Measurements from ENCODE around the gene MAP2K7.
"Not testable (repeated sequence)": the region's sequence is repeated elsewhere in the genome, so short reads cannot be mapped to it uniquely, and the experiment has no call there.

MAP2K7 gene

GRCh38 chr19:7914598-7915045 is 10.9 kb downstream of the MAP2K7 start, which contains the start of gene TGFBR3L:
TSS of gene TGFBR3L (plus strand) at chr19:7914830.
- DNase-seq (ENCODE audit: low read depth), result no peak
- peak within 1 kb of the TSS; percentile 54 for H3K4me3 ChIP-seq (ENCODE audit: low read length)
- no peak for TF ChIP-seq CTCF (conservative IDR thresholded peaks at IDR 0.05; ENCODE audit: low read length)

DNA sequence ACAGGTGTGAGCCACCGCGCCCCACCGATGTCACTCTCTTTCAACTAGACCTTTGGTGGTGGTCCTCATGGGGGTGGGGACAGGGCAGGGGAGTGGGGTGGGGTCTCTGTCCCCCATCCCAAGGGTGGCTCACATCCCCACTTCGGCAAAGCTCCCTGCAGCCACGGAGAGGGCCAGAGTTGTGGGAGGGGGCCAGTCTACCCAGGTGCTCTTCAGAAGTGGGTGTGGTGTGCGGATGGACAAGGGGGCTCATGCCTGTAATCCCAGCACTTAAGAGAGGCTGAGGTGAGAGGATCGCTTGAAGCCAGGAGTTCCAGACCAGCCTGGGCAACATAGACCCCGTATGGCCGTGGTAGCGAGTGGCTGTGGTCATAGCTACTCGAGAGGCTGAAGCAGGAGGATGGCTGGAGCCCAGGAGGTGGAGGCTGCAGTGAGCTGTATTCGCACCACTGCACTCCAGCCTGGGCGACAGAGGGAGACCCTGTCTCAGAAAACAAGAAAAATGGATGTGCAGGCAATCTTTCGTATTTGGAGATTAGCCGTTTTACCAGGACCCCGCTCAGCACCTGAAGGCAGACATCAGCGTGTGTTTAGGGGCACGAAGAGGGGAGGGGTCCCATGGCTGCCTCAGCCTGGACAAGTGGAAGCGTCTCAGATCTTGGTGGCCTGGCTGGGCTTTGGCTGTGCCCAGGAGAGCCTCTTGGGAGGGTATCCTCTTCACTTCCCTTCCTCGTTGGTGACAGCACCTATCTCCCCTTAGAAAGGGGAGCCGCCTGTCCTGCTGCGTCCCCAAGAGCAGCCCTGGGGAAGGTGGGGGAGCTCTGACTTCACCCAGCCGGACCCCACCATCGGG is 11.8 kb downstream of the MAP2K7 start:
- no peak for DNase-seq (ENCODE audit: low read depth)
- no peak for TF ChIP-seq CTCF (conservative IDR thresholded peaks at IDR 0.05; ENCODE audit: low read length)
- peak overlapping the region; percentile 54 for H3K4me3 ChIP-seq (ENCODE audit: low read length)

DNA sequence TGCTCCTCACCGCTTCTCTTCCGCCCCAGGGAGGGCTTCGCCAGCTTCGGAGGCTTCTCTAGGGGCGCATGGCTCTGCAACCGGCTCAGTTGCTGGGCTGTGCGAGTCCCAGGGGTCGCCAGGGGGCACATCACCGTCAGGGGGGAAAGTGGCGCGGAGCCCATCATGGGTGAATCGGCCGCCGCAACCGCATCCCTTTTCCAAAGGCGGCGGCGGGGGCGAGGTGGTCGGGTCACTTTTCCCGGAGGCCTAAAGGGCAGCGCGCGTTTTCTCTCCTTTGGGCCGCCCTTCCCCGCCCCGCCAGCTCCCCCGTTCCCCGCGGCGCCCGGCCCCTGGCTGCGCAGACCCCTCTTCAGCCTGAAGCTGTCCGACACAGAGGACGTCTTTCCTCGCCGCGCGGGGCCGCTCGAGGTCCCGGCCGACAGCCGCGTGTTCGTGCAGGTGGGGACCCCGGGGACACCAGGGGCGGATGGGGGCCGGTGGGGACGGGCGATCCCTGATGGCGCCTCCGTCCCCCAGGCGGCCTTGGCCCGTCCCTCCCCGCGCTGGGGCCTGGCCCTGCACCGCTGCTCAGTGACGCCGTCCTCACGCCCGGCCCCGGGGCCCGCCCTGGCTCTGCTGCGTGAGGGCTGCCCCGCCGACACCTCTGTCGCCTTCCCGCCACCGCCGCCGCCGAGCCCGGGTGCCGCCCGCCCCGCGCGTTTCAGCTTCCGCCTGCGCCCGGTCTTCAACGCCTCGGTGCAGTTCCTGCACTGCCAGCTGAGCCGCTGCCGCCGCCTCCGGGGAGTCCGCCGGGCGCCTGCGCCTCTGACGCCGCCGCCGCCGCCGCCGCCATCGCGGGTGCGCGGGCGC is 12.7 kb downstream of the MAP2K7 start:
- H3K4me3 ChIP-seq (ENCODE audit: low read length), result peak overlapping the region; percentile 54
- TF ChIP-seq CTCF (conservative IDR thresholded peaks at IDR 0.05; ENCODE audit: low read length), result no peak
- no peak for DNase-seq (ENCODE audit: low read depth)

DNA sequence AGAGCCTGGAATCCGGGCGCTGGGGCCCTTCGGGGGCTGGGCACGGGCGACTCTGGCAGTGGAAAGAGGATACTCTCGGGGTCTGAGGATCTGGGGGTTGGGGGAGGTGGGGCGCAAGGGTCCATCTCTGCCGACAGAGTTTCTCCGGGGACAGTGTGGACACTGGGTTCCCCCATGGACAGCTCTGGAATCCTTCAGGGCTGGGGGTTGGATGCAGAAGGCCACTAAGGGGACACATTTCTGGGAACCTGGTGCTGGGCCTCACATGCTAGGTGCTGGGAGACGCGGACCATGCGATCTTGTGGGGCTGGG is 13.2 kb downstream of the MAP2K7 start:
- peak overlapping the region; percentile 43 for H3K4me3 ChIP-seq (ENCODE audit: low read length)
- TF ChIP-seq CTCF (conservative IDR thresholded peaks at IDR 0.05; ENCODE audit: low read length), result no peak
- DNase-seq (ENCODE audit: low read depth), result no peak

DNA sequence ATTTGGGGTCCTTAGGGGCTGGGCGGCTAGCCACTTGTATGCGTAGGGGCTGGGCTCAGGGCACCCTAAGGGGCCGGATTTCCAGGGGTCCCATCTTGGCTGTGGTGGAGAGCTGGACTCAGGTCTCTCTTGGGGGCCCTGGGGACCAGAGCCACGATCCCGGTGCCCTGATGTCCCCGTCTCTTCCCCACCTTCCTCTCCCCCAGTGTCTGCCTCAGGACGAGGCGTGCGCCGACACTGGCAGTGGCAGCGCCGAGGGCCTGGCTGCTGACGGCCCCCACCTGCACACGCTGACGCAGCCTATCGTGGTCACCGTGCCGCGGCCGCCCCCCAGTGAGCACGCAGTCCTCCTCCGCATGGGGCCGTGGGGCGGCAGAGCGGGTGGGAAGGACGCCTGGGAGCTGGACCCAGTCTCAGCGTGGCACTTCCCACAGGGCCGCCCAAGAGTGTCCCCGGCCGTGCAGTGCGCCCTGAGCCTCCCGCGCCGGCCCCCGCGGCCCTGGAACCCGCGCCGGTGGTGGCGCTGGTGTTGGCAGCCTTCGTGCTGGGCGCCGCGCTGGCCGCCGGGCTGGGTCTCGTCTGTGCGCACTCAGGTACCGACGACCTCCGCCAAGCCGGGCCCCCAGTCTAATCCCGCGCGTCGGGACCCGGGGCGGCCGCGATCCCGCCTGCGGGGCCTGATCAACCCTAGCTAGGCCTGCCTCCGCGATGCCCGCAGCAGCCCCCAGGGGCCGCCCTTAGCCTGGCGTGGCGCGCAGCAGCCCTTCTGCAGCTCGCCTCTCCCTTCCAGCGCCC is 13.8 kb downstream of the MAP2K7 start:
- peak overlapping the region; percentile 43 for H3K4me3 ChIP-seq (ENCODE audit: low read length)
- TF ChIP-seq CTCF (conservative IDR thresholded peaks at IDR 0.05; ENCODE audit: low read length), result peak; percentile 55
- DNase-seq (ENCODE audit: low read depth), result peak; percentile 59

DNA sequence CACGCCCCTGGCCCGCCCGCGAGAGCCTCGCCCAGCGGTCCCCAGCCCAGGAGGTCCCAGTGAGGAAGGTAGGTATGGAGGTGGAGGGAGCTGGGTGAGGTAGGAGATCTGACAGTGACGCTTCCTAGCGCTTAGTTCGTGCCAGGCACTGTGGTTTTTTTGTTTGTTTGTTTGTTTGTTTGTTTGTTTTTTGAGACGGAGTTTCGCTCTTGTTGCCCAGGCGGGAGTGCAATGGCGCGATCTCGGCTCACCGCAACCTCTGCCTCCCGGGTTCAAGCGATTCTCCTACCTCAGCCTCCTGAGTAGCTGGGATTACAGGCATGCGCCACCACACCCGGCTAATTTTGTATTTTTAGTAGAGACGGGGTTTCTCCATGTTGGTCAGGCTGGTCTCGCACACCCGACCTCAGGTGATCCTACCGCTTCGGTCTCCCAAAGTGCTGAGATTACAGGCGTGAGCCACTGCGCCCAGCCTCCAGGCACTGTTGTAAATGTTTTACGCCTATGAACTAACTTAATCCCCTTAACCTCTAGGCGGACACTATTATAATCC is 14.5 kb downstream of the MAP2K7 start:
- peak overlapping the region; percentile 41 for H3K4me3 ChIP-seq (ENCODE audit: low read length)
- not testable (repeated sequence) for DNase-seq (ENCODE audit: low read depth)
